ENCODE data around the gene ARAP3.

Gene ARAP3

DNA sequence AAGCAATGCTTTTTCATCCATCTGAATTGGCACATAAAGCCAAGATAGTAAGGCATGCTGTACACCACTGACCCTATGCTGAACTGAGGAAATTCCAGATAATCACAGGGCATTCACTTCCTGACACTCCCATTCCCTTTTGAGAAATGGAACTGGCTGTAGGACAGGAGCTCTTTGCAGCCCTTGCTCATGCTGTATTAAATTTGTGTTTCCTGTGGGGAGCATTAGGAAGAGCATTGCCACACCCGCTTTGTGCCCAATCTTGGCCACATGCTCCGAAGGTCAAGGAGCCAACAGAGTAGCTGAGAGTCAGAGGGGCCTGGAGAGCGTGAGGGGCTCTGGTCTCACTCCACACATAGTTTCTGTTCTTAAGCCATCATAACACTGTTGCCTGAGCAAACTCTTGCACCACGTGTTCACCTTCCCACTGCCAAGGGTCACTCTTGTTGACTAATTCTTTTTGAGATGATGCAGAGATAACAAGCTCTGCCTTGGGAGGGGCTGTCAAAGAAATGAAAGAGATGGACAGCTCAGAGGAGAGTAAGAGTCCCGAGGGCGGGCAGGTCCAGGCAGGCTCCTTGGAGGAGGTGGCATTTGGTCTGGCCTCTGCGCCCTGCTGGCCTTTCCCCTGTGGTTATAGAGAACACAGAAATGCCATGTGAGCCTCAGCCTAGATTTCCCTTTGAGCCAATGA lies 31.7 kb upstream of the ARAP3 start:
- Histone ChIP-seq H3K4me3 (ENCODE audit: low read length) (no peak overlapping the region), H3K27me3 (ENCODE audit: insufficient read depth, low read length) (no peaks in the 10 kb centered on the region), H3K9me3 (ENCODE audit: low read length) (no peaks in the 10 kb centered on the region), H3K4me1 (ENCODE audit: insufficient read depth, low read length) (peaks cover 1% of the 10 kb centered on the region), H2AFZ (ENCODE audit: low read depth, low read length) (no peak overlapping the region), H3K36me3 (ENCODE audit: insufficient read depth, low read length) (no peaks in the 10 kb centered on the region)

DNA sequence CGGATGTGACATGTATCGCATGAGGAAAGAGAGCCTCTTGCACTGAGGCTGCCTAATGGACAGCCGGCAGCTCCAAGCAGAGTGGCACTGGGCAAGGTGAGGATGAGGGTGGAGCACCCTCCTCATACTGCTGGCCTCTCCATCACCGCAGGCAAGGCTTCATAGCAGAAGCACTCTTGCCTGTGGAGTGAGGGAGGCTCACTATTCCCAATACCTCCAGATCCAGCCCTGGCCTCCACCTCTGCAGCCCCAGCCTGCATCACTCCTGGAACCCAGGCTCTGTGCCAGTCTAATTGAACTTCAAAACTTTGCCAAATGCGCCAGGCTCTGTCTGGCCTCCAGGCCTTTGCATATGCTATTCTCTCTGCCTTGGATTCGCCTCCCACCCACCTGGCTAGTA lies 29.7 kb upstream of the ARAP3 start:
- no peaks in the 10 kb centered on the region for H3K9me3 ChIP-seq (ENCODE audit: low read length)
- H3K4me3 ChIP-seq (ENCODE audit: low read length): no peak overlapping the region
- H3K4me1 ChIP-seq (ENCODE audit: insufficient read depth, low read length): no peaks in the 10 kb centered on the region
- H2AFZ ChIP-seq (ENCODE audit: low read depth, low read length): no peak overlapping the region
- no peaks in the 10 kb centered on the region for H3K36me3 ChIP-seq (ENCODE audit: insufficient read depth, low read length)
- peaks cover 2% of the 10 kb centered on the region for H3K27me3 ChIP-seq (ENCODE audit: insufficient read depth, low read length)

DNA sequence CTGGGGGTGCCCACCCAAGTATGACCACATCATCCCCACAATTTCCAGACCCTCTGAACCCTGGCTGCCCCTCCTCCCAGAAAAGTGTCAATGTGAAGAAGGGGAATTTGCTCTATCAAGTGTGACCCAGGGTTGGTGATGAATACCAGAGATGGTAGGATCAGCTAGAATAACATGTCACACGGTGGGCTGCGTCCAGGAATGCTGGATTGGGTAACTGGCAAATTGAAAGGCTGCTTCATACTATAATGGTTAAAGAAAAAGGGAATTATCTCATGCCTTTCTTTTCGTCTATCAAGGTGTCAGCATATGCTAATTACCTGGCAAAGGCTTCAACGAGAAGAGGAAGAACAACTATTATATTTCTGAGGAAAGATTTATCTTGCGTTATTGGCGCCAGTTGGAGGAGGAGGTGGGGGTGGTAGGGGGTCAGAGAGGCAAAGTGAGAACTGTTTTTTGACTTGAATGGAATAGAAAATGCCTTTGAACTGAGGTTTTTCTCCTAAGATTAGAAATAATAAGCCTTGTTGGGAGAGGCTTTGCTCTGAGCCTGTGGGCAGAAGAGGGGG lies 27.8 kb upstream of the ARAP3 start:
- Histone ChIP-seq H2AFZ (ENCODE audit: low read depth, low read length) (no peak overlapping the region), H3K4me1 (ENCODE audit: insufficient read depth, low read length) (no peaks in the 10 kb centered on the region), H3K27me3 (ENCODE audit: insufficient read depth, low read length) (peaks cover 16% of the 10 kb centered on the region)

DNA sequence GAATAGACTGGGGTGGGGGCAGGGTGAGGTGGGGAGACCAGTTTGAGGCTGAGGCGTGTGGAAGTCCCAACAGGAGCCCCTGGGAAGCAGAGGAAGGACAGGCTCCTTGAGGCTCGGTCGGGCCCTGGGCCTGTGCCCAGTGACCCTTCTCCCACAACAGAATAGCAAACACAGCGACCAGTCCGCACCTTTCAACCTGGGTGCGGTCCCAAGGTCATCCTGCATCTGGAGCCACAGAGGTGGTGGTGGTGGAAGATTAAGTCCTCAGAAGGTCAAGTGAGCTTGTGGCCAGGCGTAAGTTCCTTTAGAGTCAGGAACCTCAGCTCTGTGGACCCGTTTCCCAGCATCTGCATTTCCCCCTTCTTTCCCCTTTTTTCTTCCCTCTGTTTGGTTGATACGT lies 26.0 kb upstream of the ARAP3 start:
- Histone ChIP-seq H3K4me3 (ENCODE audit: low read length) (no peak overlapping the region), H3K27me3 (ENCODE audit: insufficient read depth, low read length) (peaks cover 32% of the 10 kb centered on the region), H3K4me1 (ENCODE audit: insufficient read depth, low read length) (peaks cover 5% of the 10 kb centered on the region), H2AFZ (ENCODE audit: low read depth, low read length) (no peak overlapping the region), H3K9me3 (ENCODE audit: low read length) (no peaks in the 10 kb centered on the region), H3K36me3 (ENCODE audit: insufficient read depth, low read length) (no peaks in the 10 kb centered on the region)

More for the DNA sequence above, 27.8 kb upstream of the ARAP3 start:
- no peak overlapping the region for H3K4me3 ChIP-seq (ENCODE audit: low read length)
- H3K9me3 ChIP-seq (ENCODE audit: low read length): no peaks in the 10 kb centered on the region
- no peaks in the 10 kb centered on the region for H3K36me3 ChIP-seq (ENCODE audit: insufficient read depth, low read length)

DNA sequence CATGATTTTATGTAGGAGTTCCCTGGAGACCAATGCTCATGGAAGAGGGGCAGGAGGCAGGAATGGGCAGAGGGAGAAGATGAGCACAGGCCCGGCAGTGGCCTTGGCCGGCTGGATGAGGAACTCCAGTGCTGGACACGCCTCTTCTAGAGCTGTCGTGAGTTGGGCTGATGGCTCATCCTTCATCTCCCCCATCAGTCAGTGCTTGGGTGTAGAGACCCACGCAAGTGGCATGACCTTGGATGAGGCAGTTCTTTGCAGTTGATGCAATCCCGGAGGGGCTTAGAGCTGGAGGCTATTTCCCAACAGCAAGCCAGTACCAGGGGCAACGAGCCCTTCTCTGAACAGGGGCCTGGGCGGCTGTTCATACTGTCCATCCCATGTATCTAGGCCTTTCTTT lies 25.5 kb upstream of the ARAP3 start:
- H2AFZ ChIP-seq (ENCODE audit: low read depth, low read length): no peak overlapping the region
- H3K27me3 ChIP-seq (ENCODE audit: insufficient read depth, low read length): peaks cover 32% of the 10 kb centered on the region
- no peaks in the 10 kb centered on the region for H3K9me3 ChIP-seq (ENCODE audit: low read length)
- H3K4me1 ChIP-seq (ENCODE audit: insufficient read depth, low read length): peaks cover 10% of the 10 kb centered on the region
- no peaks in the 10 kb centered on the region for H3K36me3 ChIP-seq (ENCODE audit: insufficient read depth, low read length)
- H3K4me3 ChIP-seq (ENCODE audit: low read length): no peak overlapping the region

DNA sequence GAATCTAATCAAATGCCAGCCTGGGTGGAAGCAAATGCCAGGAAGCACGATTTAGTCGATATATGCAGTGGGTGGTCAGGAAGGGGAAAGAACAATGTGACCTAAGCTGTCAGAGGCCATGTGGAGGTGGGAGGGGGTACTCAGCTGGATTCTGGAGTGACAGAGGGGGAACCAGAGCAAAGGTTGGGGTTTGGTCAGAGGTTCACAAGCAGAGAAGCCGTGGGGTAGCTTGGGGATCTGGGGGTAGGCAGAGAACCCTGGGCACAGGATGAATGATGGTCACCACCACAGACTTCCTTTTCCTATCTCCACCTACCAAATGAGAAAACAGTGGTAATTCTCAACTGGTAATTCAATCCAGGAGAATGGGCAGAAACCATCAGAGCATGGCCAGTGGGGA lies 24.1 kb upstream of the ARAP3 start:
- Histone ChIP-seq H3K4me3 (ENCODE audit: low read length) (no peak overlapping the region), H3K27me3 (ENCODE audit: insufficient read depth, low read length) (peaks cover 34% of the 10 kb centered on the region), H2AFZ (ENCODE audit: low read depth, low read length) (no peak overlapping the region), H3K4me1 (ENCODE audit: insufficient read depth, low read length) (peaks cover 12% of the 10 kb centered on the region), H3K36me3 (ENCODE audit: insufficient read depth, low read length) (no peaks in the 10 kb centered on the region), H3K9me3 (ENCODE audit: low read length) (no peaks in the 10 kb centered on the region)

DNA sequence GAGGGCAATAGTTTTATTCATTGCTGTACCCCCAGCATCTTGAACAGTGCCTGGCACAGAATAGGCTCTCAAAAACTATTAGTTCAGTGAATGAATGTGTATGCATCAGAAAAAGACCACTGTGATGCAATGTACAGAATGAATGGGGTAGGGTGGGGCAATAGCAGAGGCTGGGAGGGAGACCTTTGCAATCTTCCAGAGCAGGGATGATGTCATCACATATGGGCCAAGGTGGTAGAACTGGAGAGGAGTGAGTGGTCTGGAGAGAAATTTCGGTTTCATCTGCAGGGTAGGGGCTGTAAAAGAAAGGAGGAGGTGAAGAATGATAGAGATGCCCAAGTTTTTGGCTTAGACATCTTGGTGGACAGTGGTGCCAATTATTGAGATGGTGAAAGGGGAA lies 23.4 kb upstream of the ARAP3 start:
- Histone ChIP-seq H3K36me3 (ENCODE audit: insufficient read depth, low read length) (no peaks in the 10 kb centered on the region), H3K9me3 (ENCODE audit: low read length) (no peaks in the 10 kb centered on the region), H3K4me3 (ENCODE audit: low read length) (no peak overlapping the region), H3K4me1 (ENCODE audit: insufficient read depth, low read length) (peaks cover 12% of the 10 kb centered on the region), H3K27me3 (ENCODE audit: insufficient read depth, low read length) (peaks cover 40% of the 10 kb centered on the region), H2AFZ (ENCODE audit: low read depth, low read length) (no peak overlapping the region)

DNA sequence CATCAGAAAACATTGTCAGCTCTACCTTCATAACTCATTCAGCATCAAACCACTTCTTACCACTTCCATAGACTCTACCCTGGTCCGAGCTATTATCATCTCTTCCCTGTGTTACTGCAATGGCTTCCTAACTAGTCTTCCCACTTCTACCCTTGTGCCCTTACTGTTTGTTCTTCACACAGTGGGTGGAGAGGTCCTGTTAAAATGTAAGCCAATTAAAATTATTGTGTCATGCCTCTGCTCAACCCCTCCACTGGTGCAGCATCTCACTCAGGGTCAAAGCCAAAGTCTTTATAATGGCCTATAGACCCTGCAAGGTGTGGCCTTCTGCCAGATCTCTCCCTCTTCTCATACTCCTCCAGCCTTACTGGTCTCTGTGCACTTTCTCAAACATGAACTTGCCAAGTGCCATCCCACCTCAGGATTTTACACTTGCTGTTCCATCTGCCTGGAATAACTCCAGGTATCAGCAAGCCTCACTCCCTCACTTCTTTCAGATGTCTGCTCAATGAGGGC lies 22.8 kb upstream of the ARAP3 start:
- Histone ChIP-seq H3K27me3 (ENCODE audit: insufficient read depth, low read length) (peaks cover 46% of the 10 kb centered on the region), H3K4me3 (ENCODE audit: low read length) (no peak overlapping the region), H3K36me3 (ENCODE audit: insufficient read depth, low read length) (no peaks in the 10 kb centered on the region), H2AFZ (ENCODE audit: low read depth, low read length) (no peak overlapping the region), H3K9me3 (ENCODE audit: low read length) (no peaks in the 10 kb centered on the region), H3K4me1 (ENCODE audit: insufficient read depth, low read length) (peaks cover 12% of the 10 kb centered on the region)

DNA sequence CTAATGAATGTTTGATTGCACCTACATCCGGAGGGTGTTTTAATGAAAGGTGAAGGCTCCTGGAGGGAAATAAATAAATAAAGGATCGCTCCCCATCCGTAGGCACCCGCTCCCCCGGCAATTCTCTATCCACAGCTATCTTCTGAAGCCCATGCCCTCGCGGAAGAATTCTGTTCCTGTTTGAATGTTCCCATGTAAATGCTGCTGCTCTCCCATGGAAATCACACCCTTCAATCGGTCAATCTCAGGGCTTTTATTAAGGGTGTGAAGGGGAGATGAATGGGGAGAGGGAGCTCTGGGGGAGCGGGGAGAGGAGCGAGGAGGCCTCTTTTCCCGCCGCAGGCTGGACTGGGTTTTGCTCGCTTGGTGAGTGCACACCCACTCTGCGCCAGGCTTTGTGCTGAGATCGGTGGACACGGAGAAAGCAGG lies 21.1 kb upstream of the ARAP3 start:
- H3K4me3 ChIP-seq (ENCODE audit: low read length): peak overlapping the region; percentile 52
- no peak overlapping the region for H2AFZ ChIP-seq (ENCODE audit: low read depth, low read length)
- H3K9me3 ChIP-seq (ENCODE audit: low read length): no peaks in the 10 kb centered on the region
- H3K36me3 ChIP-seq (ENCODE audit: insufficient read depth, low read length): no peaks in the 10 kb centered on the region
- H3K4me1 ChIP-seq (ENCODE audit: insufficient read depth, low read length): peaks cover 12% of the 10 kb centered on the region
- H3K27me3 ChIP-seq (ENCODE audit: insufficient read depth, low read length): peaks cover 53% of the 10 kb centered on the region

DNA sequence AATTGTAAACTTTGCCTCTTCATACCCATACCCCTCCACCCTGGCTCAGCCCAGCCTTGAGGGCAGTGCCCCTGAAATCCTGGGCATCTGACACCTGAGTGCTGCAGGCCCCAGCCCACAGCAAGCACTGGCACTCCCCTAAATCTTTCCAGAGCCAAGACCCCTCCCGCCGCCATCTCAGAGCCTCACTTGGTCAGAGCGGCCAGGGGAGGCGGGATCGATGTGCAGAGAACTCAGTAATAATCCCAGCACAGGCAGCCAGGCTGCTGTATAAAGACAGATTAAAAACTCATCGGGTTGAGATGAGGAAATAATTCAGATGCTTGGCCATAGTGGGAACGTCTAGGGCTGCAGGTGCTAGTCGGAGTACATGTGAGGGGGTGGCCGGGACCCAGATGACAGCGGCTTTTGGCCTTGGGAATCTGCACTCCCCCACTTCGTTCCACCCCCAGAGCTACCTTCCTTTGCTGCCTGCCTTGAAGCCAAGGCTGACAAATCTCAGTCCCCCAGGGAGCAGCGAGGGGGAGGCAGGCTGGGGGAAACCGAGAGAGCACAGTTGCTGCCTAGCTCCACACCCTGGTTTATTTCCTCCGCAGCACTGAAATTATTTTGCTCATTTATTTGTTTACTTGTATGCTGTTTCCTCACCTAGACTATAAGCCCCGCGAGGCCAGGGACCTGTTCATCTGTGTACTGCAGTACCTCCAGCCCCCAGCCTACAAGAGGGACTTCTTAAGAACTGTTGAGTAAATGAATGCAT lies 19.5 kb upstream of the ARAP3 start:
- H3K4me3 ChIP-seq (ENCODE audit: low read length): no peak overlapping the region

DNA sequence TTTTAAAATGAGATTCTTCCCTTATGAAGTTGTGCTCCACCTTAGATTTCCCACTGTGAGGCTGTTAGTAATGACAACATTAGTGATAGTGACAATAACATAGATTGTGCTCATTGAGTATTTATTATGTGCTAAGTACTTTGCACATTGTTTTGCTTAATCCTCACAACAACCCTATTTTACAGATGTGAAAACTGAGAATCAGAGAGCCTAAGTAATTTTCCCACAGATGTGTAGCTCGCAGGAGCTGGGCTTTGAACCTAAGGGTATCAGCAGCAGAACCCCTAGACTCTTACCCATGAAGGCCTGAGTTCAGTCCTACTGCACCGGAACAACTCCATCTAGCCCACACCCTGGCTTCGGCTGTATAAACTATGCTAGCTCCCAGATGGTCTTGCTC lies 15.6 kb upstream of the ARAP3 start:
- peaks cover 9% of the 10 kb centered on the region for H3K4me1 ChIP-seq (ENCODE audit: insufficient read depth, low read length)

More for the DNA sequence above, 19.5 kb upstream of the ARAP3 start:
- Histone ChIP-seq H3K27me3 (ENCODE audit: insufficient read depth, low read length) (peaks cover 65% of the 10 kb centered on the region), H3K4me1 (ENCODE audit: insufficient read depth, low read length) (peaks cover 12% of the 10 kb centered on the region), H3K9me3 (ENCODE audit: low read length) (no peaks in the 10 kb centered on the region), H3K36me3 (ENCODE audit: insufficient read depth, low read length) (no peaks in the 10 kb centered on the region), H2AFZ (ENCODE audit: low read depth, low read length) (no peak overlapping the region)

DNA sequence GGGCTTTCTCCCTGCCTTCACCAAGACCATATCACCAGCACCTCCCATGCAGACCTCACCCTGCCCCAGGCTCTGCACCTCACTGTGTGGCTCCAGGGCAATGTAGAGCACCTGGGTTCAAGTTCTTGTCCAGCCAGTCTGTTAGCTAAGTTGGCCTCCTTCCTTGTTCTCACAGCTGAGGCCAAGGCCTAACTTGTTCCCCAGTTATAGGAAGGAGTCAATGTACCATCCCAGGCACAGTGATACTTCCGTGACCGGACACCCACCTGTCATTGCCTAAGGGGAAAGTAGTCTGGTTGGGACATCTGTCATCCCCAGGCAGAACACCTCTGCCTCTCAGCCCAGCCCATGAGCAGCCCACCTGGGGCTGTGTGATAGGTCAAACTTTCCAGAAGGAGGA lies 14.4 kb upstream of the ARAP3 start:
- H3K9me3 ChIP-seq (ENCODE audit: low read length): no peaks in the 10 kb centered on the region
- H3K4me3 ChIP-seq (ENCODE audit: low read length): no peak overlapping the region
- no peaks in the 10 kb centered on the region for H3K36me3 ChIP-seq (ENCODE audit: insufficient read depth, low read length)
- H3K27me3 ChIP-seq (ENCODE audit: insufficient read depth, low read length): peaks cover 44% of the 10 kb centered on the region
- H3K4me1 ChIP-seq (ENCODE audit: insufficient read depth, low read length): peaks cover 9% of the 10 kb centered on the region
- no peak overlapping the region for H2AFZ ChIP-seq (ENCODE audit: low read depth, low read length)

More for the DNA sequence above, 15.6 kb upstream of the ARAP3 start:
- Histone ChIP-seq H3K9me3 (ENCODE audit: low read length) (no peaks in the 10 kb centered on the region), H3K36me3 (ENCODE audit: insufficient read depth, low read length) (no peaks in the 10 kb centered on the region), H3K4me3 (ENCODE audit: low read length) (no peak overlapping the region), H3K27me3 (ENCODE audit: insufficient read depth, low read length) (peaks cover 44% of the 10 kb centered on the region), H2AFZ (ENCODE audit: low read depth, low read length) (no peak overlapping the region)

DNA sequence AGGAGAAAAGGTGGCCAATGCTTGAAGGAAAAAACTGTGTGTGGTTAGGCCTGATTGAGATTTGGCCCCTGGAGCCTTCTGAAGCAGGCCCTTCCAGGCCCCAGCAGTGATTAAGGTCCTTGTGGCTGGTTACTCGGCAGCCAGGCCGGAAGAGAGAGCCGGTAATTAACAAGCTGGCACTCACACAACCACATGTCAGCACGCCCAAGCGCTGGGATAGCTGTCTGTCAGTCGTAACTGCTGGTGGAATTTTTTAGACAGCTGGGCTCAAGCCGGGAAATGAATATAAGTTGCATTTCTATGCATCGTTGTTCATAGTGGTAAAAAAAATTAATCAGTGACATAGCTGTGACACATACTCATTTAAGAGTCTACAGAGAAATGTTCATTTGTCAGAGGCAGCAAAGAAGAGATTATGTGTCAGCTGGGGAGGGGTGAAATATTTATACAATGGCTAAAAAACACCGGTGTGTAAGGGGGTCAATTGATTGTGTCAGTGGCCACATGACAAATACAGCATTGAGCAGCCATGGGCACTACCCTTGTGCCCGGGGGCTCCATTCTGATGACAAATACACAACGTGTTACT lies 13.7 kb upstream of the ARAP3 start:
- no peak overlapping the region for H2AFZ ChIP-seq (ENCODE audit: low read depth, low read length)
- H3K4me1 ChIP-seq (ENCODE audit: insufficient read depth, low read length): peaks cover 9% of the 10 kb centered on the region
- H3K4me3 ChIP-seq (ENCODE audit: low read length): no peak overlapping the region
- H3K27me3 ChIP-seq (ENCODE audit: insufficient read depth, low read length): peaks cover 39% of the 10 kb centered on the region
- H3K9me3 ChIP-seq (ENCODE audit: low read length): no peaks in the 10 kb centered on the region
- H3K36me3 ChIP-seq (ENCODE audit: insufficient read depth, low read length): no peaks in the 10 kb centered on the region
